GM12875 (cell line): Measurements from ENCODE around the gene KIF3A.

ENCODE experiments used
- H3K4me3 ChIP-seq: one replicate; pipeline ENCODE4 v1.5.1; 2011; ENCODE audit warnings: low read depth, low read length, control low read depth
- CTCF ChIP-seq: IDR thresholded peaks from 2 replicates; pipeline ENCODE4 v1.5.1; 2011; ENCODE audit warnings: low read depth, mild to moderate bottlenecking, control low read depth, inconsistent platforms, low read length, moderate library complexity, borderline replicate concordance; ENCODE audit not compliant: insufficient read depth

KIF3A gene

GRCh38 chr5:132749506-132749905 lies 12.2 kb upstream of the KIF3A start:
- TF ChIP-seq CTCF = no peak
- H3K4me3 ChIP-seq = no peak overlapping the region

- no peak for TF ChIP-seq CTCF
- H3K4me3 ChIP-seq = no peak overlapping the region
Observed at GRCh38 chr5:132748522-132749000, 11.2 kb upstream of the KIF3A start.

- peak overlapping the region; percentile 63 for H3K4me3 ChIP-seq
- no peak for TF ChIP-seq CTCF
Observed at GRCh38 chr5:132747616-132748440, 10.5 kb upstream of the KIF3A start.

GRCh38 chr5:132746954-132747615 lies 9.7 kb upstream of the KIF3A start, which contains the start of gene CCNI2:
Gene CCNI2, plus strand, starts transcription at chr5:132747426. Its CDS starts 70 bp downstream, at chr5:132747496.
- peak within 1 kb of the TSS; percentile 63 for H3K4me3 ChIP-seq
- peak; percentile 51 for TF ChIP-seq CTCF

GRCh38 chr5:132746592-132746953 lies 9.2 kb upstream of the KIF3A start:
- peak overlapping the region; percentile 63 for H3K4me3 ChIP-seq
- no peak for TF ChIP-seq CTCF

GRCh38 chr5:132744659-132745058 lies 7.3 kb upstream of the KIF3A start:
- no peak overlapping the region for H3K4me3 ChIP-seq
- TF ChIP-seq CTCF = no peak
